GM23248 (cell line): ENCODE data around the gene TEX19. TPM values are rescaled to one million over a fixed set of nuclear protein-coding genes. Genes with fewer than 3 reads are reported as not detected.

Experiments used
- DNase-seq: peaks from one replicate; pipeline ENCODE4 v3.0.0-alpha.2; 2015
- H2AFZ ChIP-seq: fragments of 200-600 bp; sonication (generic); 2 replicates; pipeline ENCODE4 v1.6.1; 2016; ENCODE audit warnings: antibody characterized with exemption
- H3F3A ChIP-seq: fragments of 200-600 bp; sonication (generic); 2 replicates; pipeline ENCODE4 v1.6.1; 2016; ENCODE audit warnings: mild to moderate bottlenecking, antibody characterized with exemption, mixed run types; ENCODE audit not compliant: insufficient read depth
- H3K27ac ChIP-seq: fragments of 200-600 bp; sonication (generic); 2 replicates; pipeline ENCODE4 v1.5.1; 2016; ENCODE audit warnings: mild to moderate bottlenecking
- H3K27me3 ChIP-seq: fragments of 200-600 bp; sonication (generic); replicated peaks from 2 replicates; pipeline ENCODE4 v1.6.1; 2016; ENCODE audit warnings: mild to moderate bottlenecking; ENCODE audit not compliant: insufficient read depth
- H3K36me3 ChIP-seq: fragments of 200-600 bp; sonication (generic); 2 replicates; pipeline ENCODE4 v1.6.1; 2016; ENCODE audit warnings: low read depth, mild to moderate bottlenecking
- H3K4me1 ChIP-seq: fragments of 200-600 bp; sonication (generic); 2 replicates; pipeline ENCODE4 v1.6.1; 2016; ENCODE audit warnings: mild to moderate bottlenecking; ENCODE audit not compliant: insufficient read depth
- H3K4me2 ChIP-seq: fragments of 200-600 bp; sonication (generic); one replicate; pipeline ENCODE4 v1.6.1; 2016; ENCODE audit warnings: mild to moderate bottlenecking; ENCODE audit not compliant: unreplicated experiment
- H3K4me3 ChIP-seq: fragments of 200-600 bp; sonication (generic); 2 replicates; pipeline ENCODE4 v1.5.1; 2016; ENCODE audit warnings: mild to moderate bottlenecking
- H3K79me2 ChIP-seq: fragments of 200-600 bp; sonication (generic); 2 replicates; pipeline ENCODE4 v1.6.1; 2016; ENCODE audit warnings: mild to moderate bottlenecking; ENCODE audit not compliant: insufficient read depth
- H3K9ac ChIP-seq: fragments of 200-600 bp; sonication (generic); 2 replicates; pipeline ENCODE4 v1.6.1; 2016; ENCODE audit warnings: mild to moderate bottlenecking
- H3K9me2 ChIP-seq: fragments of 200-600 bp; sonication (generic); 2 replicates; pipeline ENCODE4 v1.6.1; 2016; ENCODE audit warnings: mixed run types, mild to moderate bottlenecking, moderate library complexity; ENCODE audit not compliant: insufficient read depth
- H3K9me3 ChIP-seq: fragments of 200-600 bp; sonication (generic); one replicate; pipeline ENCODE4 v1.6.1; 2017; ENCODE audit warnings: low read depth
- H4K20me1 ChIP-seq: fragments of 200-600 bp; sonication (generic); 2 replicates; pipeline ENCODE4 v1.6.0; 2016; ENCODE audit not compliant: insufficient read depth
- EZH2 ChIP-seq: fragments of 200-600 bp; sonication (generic); IDR thresholded peaks from 2 replicates; pipeline ENCODE4 v1.6.1; 2018; ENCODE audit warnings: antibody characterized with exemption, mild to moderate bottlenecking; ENCODE audit not compliant: insufficient read depth, poor library complexity, severe bottlenecking
- EZH2phosphoT487 ChIP-seq: fragments of 200-600 bp; sonication (generic); IDR thresholded peaks from 2 replicates; pipeline ENCODE4 v1.6.1; 2018; ENCODE audit warnings: antibody characterized with exemption, moderate library complexity, mild to moderate bottlenecking, low read depth; ENCODE audit not compliant: insufficient read depth
- WGBS, 2 experiments: methylation state at CpG; one replicate each; pipeline ENCODE4 v1.1.6; 2015 to 2017; ENCODE audit warnings: low lambda C conversion rate in 2 of 2, low coverage in 1 of 2; ENCODE audit errors: missing lambda C conversion rate in 2 of 2; 5-methylcytosine and 5-hydroxymethylcytosine counted together
- in situ Hi-C: fragments of 300-500 bp; cut with MboI; formaldehyde crosslinking; loops from 2 replicates; pipeline ENCODE4 v1.15.0; 2020
- polyA plus RNA-seq: library from polyadenylated mRNA; unstranded; fragments of >200 nt; fragmentation: Nextera tagmentation; extraction: Ambion mirVana; gene quantifications from 2 replicates; pipeline ENCODE4 v1.2.1, GENCODE V29; 2016
- total RNA-seq: library from RNA; depleted of rRNA; stranded (reverse); fragments of >200 nt; shearing (Covaris generic); gene quantifications from 2 replicates; pipeline ENCODE4 v1.2.3, GENCODE V29; 2014

Gene TEX19
- total and polyA plus RNA-seq, 2 experiments from 2014 or later: not detected

DNA sequence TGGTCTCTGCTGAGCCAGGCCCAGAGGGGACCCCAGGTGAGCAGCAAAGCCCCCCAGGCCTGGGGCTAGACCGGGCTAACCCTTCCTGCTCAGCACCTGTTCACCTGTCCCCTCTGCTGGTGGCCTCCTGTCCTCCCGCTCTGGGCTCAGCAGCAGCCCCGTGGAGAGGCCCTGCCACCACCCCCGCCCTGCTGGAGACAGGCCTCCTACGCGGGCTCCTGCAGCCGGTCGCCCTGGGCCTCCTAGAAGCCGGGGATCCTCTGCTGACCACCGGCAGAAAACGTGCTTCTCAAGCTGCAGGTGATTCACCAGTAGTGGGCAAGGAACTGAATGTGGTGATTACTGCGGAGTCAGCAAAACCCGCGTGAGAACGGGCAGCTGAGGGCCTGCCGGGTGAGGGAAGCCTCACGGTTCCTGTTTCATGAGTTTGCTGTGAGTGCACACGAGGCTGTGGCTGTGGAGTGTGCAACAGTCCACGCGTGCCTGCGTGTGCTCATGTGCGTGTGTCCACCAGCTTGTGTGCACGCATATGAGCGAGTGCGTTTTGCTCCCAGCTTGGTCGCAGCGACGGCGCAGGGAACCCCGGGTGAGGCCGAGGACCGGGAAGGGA lies 26.3 kb upstream of the TEX19 start:
- peak overlapping the region; percentile 78 for H3K4me3 ChIP-seq
- H2AFZ ChIP-seq: 0 out of 2 replicates have a peak overlapping the region, but pooled peaks have one; percentile 13
- H3K27me3 ChIP-seq: peaks cover 9% of the 10 kb centered on the region
- H3K36me3 ChIP-seq: no peaks in the 10 kb centered on the region
- in situ Hi-C loops: no loop called here
- 11 to 14% methylated on average over 24 to 30 of the region's 32 CpGs for WGBS, 2 experiments
- no peaks in the 10 kb centered on the region for H4K20me1 ChIP-seq
- peak overlapping the region; percentile 73 for H3K9ac ChIP-seq
- no peaks in the 10 kb centered on the region for H3K4me1 ChIP-seq
- peak overlapping the region; percentile 93 for H3K4me2 ChIP-seq
- H3K27ac ChIP-seq: no peak overlapping the region
- TF ChIP-seq EZH2 (no peak), EZH2phosphoT487 (no peak)
- no peaks in the 10 kb centered on the region for H3K9me3 ChIP-seq
- no peaks in the 10 kb centered on the region for H3K79me2 ChIP-seq
- H3K9me2 ChIP-seq: no peaks in the 10 kb centered on the region
- DNase-seq: peak; percentile 84
- no peaks in the 10 kb centered on the region for H3F3A ChIP-seq

DNA sequence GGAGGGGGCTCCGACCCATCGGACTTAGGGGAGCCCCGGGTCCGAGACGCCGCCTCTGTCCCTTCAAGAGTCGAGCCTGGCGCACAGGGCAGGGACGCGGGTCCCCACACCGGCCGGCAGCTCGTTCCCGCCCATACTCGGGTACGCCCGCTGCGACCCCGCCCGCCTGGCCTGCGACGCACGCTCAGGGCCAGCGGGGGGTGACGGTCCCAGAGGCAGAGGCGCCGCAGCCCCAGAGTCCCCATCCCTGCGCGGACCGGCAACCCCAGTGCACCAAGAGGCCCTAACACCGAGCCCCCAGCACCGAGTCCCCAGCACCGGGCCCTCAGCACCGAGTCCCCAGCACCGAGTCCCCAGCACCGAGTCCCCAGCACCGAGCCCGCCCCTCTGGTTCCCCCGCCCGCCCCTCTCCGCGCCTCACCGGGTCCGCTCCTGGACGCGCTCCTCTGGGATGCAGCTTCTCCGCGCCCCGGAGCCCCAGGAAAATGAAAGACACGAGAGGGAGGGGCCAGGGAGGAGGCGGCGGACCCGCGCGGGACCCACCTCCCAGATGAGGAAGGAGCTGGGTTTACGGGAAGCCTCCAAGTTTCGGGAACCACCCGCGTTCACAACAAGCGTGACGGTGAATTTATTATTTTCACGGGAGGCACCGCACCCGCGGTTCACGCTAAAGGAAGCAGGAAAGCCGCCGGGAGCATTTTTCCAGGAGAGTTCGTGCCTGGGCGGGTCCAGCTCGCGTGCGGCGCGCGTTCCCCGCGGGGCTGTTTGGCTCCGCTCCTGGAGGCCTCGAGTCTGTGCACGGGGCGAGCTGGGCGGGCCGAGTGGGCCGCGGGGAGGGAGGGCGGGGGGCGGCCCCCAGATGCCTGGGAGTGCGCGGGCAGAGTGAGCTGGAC lies 25.5 kb upstream of the TEX19 start, which contains the start of gene SECTM1:
Gene SECTM1 (minus strand): TSS at position 488 of the 893 bp plus-strand sequence. CDS start 6,526 bp downstream, outside the sequence.
- peak within 1 kb of the TSS; percentile 73 for H3K9ac ChIP-seq
- H3F3A ChIP-seq: no peaks in the 10 kb centered on the region
- DNase-seq: peak; percentile 86
- no peaks in the 10 kb centered on the region for H3K9me2 ChIP-seq
- no peaks in the 10 kb centered on the region for H3K79me2 ChIP-seq
- WGBS, 2 experiments: 1 to 3% methylated on average over 49 to 54 of the region's 90 CpGs
- in situ Hi-C loops: no loop called here
- no peak within 1 kb of the TSS for H3K27ac ChIP-seq
- peak within 1 kb of the TSS; percentile 74 for H2AFZ ChIP-seq
- peak within 1 kb of the TSS; percentile 93 for H3K4me2 ChIP-seq
- TF ChIP-seq EZH2: no peak
- no peak for TF ChIP-seq EZH2phosphoT487
- no peaks in the 10 kb centered on the region for H4K20me1 ChIP-seq
- no peaks in the 10 kb centered on the region for H3K9me3 ChIP-seq
- H3K4me3 ChIP-seq: peak within 1 kb of the TSS; percentile 78
- no peaks in the 10 kb centered on the region for H3K36me3 ChIP-seq
- no peaks in the 10 kb centered on the region; the same call in 1 of the 2 replicates for H3K4me1 ChIP-seq
- H3K27me3 ChIP-seq: peaks cover 9% of the 10 kb centered on the region

DNA sequence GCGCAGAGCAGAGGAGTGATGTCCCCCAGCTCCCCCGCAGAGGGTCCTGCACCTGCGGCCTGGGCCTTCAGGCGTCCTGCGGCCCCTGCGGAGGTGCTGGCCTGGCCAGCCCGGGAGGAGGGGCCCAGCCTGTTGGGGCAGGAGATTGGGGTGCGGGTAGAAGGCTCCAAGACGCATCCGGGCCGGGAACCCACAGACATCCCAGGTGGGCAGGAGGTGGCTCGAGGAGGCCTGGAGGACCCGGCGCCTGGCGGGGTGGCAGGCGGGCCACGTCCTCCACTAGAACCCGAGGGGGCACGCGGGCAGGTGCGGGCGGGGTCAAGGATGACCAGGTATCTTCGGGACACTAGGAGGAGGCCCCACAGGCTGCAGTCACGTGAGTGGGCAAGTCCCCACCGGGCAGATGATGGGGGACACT lies 24.8 kb upstream of the TEX19 start:
- no peak for DNase-seq
- peak overlapping the region; percentile 60; the same call in 1 of the 2 replicates for H2AFZ ChIP-seq
- peak overlapping the region; percentile 78; the same call in 1 of the 2 replicates for H3K4me3 ChIP-seq
- no peaks in the 10 kb centered on the region for H3K36me3 ChIP-seq
- peak overlapping the region; percentile 73; the same call in 1 of the 2 replicates for H3K9ac ChIP-seq
- peaks cover 9% of the 10 kb centered on the region for H3K27me3 ChIP-seq
- H3K27ac ChIP-seq: no peak overlapping the region
- peak overlapping the region; percentile 21 for H3K4me2 ChIP-seq
- H3K9me3 ChIP-seq: no peaks in the 10 kb centered on the region
- H3K9me2 ChIP-seq: no peaks in the 10 kb centered on the region
- TF ChIP-seq EZH2phosphoT487: no peak
- TF ChIP-seq EZH2: no peak
- peaks cover under 1% of the 10 kb centered on the region; the same call in 1 of the 2 replicates for H3K4me1 ChIP-seq
- H3K79me2 ChIP-seq: no peaks in the 10 kb centered on the region
- 17 to 30% methylated on average over 8 to 24 of the region's 25 CpGs for WGBS, 2 experiments
- H4K20me1 ChIP-seq: no peaks in the 10 kb centered on the region
- H3F3A ChIP-seq: no peaks in the 10 kb centered on the region
- in situ Hi-C loops: no loop called here

DNA sequence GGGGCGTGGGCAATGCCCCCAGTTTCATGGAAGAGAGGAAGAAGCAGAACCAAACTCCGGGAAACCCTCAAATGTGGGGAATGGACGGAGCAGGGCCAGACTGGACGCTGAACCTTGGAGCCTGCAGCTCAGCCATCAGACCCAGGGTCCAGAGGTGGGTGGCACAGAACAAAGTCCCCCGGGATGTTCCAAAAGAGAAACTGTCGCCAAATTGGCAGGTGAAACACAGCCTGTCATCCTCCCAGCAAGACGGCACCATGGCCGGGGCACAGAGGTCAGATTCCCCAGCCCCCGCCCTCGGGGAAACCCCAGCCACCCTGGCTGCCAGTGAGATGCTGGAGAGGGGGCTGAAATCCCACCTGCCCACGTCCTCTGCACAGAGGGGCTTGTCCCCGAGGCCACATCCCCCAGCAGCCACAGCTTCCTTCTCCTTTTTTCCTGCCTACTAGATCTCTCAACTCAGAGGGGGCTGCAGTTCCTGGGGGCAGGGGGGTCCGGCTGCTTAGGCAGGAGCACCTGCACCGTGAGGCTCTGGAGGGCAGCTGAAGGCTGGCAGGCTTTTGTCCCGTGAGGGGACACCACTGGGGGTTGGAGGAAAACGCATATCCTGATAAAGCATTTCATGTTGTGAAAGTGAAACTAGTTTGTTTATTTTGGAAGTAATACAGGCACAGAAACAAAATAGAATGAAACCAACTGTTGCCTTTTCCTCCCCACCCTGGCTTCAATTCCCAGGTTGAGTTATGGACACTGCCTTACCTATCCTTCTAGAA lies 24.2 kb upstream of the TEX19 start:
- 9 to 14% methylated on average over 12 to 16 of the region's 16 CpGs for WGBS, 2 experiments
- peak overlapping the region; percentile 44 for H3K9ac ChIP-seq
- no peak overlapping the region for H3K27ac ChIP-seq
- no peaks in the 10 kb centered on the region for H3F3A ChIP-seq
- no peak for TF ChIP-seq EZH2phosphoT487
- no peak for TF ChIP-seq EZH2
- no peaks in the 10 kb centered on the region for H3K9me3 ChIP-seq
- peak; percentile 43 for DNase-seq
- no peaks in the 10 kb centered on the region for H3K36me3 ChIP-seq
- no peaks in the 10 kb centered on the region for H3K79me2 ChIP-seq
- in situ Hi-C loops: no loop called here
- peak overlapping the region; percentile 60 for H2AFZ ChIP-seq
- no peaks in the 10 kb centered on the region for H3K9me2 ChIP-seq
- H3K4me1 ChIP-seq: peaks cover 5% of the 10 kb centered on the region; the same call in 1 of the 2 replicates
- peak overlapping the region; percentile 65 for H3K4me3 ChIP-seq
- H4K20me1 ChIP-seq: no peaks in the 10 kb centered on the region
- peaks cover 9% of the 10 kb centered on the region for H3K27me3 ChIP-seq
- peak overlapping the region; percentile 69 for H3K4me2 ChIP-seq
